Pancreas (tissue), 10 donors: ENCODE results near the gene TAMM41. TPM values are rescaled to one million over a fixed set of nuclear protein-coding genes. Genes with fewer than 3 reads are reported as not detected.
A peak's percentile ranks its signal among the peaks of the same experiment; 100 is the strongest.

Experiments used
- ATAC-seq, 4 donors: fragments of 200-7000 bp; cut with Tn5 transposase; one replicate each; pipeline versions ENCODE4 v1.8.0 to v1.9.1; 2020; ENCODE audit warnings: mild to moderate bottlenecking in 4 of 4, moderate library complexity in 4 of 4
- DNase-seq, 6 donors: peaks; one replicate each; pipeline ENCODE4 v3.0.0-alpha.2; 2020
- FAIRE-seq: peaks from 2 replicates; lab custom pipeline; 2012; peaks lifted over from hg19 to GRCh38; lab: Jason Lieb, UNC
- H3K27ac ChIP-seq, 4 donors: fragments of 200-600 bp; sonication (generic); 1 replicate in 3 of 4; 2 replicates in 1 of 4; pipeline versions ENCODE4 v1.5.0 to v1.8.0; 2020
- H3K27me3 ChIP-seq, 4 donors: fragments of 200-600 bp; one replicate each; pipeline ENCODE4 v1.8.0; 2021
- H3K36me3 ChIP-seq, 3 donors: fragments of 200-600 bp; sonication (generic) in 1 of 3; one replicate each; pipeline versions ENCODE4 v1.5.0 to v1.8.0; 2020 to 2021
- H3K4me1 ChIP-seq, 3 donors: fragments of 200-600 bp; one replicate each; pipeline ENCODE4 v1.8.0; 2021
- H3K4me3 ChIP-seq, 4 donors: fragments of 200-600 bp; sonication (generic) in 2 of 4; one replicate each; pipeline versions ENCODE4 v1.5.0 to v1.8.0; 2020 to 2021
- H3K9me3 ChIP-seq, 4 donors: fragments of 200-600 bp; one replicate each; pipeline ENCODE4 v1.8.0; 2021
- CTCF ChIP-seq, 4 donors: fragments of 200-600 bp; sonication (generic) in 3 of 4; IDR thresholded peaks; one replicate each; pipeline versions ENCODE4 v1.5.0 to v1.8.0; 2021; ENCODE audit warnings: antibody characterized with exemption in 4 of 4
- WGBS, 2 donors: extraction: QIAGEN DNeasy Blood & Tissue Kit; methylation state at CpG; one replicate each; pipeline ENCODE4 v1.1.7; 2013; 5-methylcytosine and 5-hydroxymethylcytosine counted together
- intact Hi-C, 3 donors: fragments of 100-400 bp; cut with DNase I; formaldehyde crosslinking; loops; one replicate each; pipeline versions ENCODE4 v1.11.1 to v1.14.2; 2022
- polyA plus RNA-seq, 2 donors: library from polyadenylated mRNA; stranded (reverse); fragments of 200-250 nt; gene quantifications; one replicate each; pipeline ENCODE4 v1.2.3, GENCODE V29; 2013
- total RNA-seq, 6 donors: library from RNA; stranded (reverse); fragmentation: NEBNext Ultra II Directional in 4 of 6; extraction: Animal tissue kit (Norgen Biotek cat#: 25700) in 4 of 6; gene quantifications; one replicate each; pipeline versions ENCODE4 v1.2.1 to v1.2.4, GENCODE V29; 2021 to 2023
- donor health status: healthy with polysubstance abuse.
- donor health status: DM: no; HTN: no; CAD: no; lungs with moderate emphysema.
- donor health status: DM: no; HTN: no; CAD: no.
- donor health status: control.
- donor health status: control.
- donor health status: Bipolar disorder and iron deficiency.
- donor health status: DM: yes; HTN: yes; CAD: no.
- donor health status: DM: no; HTN: no; CAD: no.
- donor health status: DM: no; HTN: no; CAD: no.
- donor health status: DM: yes; HTN: yes; CAD: no.

Gene TAMM41
- total and polyA plus RNA-seq, 8 donors, result 6.2 to 14.0 (median 8.3) TPM

DNA sequence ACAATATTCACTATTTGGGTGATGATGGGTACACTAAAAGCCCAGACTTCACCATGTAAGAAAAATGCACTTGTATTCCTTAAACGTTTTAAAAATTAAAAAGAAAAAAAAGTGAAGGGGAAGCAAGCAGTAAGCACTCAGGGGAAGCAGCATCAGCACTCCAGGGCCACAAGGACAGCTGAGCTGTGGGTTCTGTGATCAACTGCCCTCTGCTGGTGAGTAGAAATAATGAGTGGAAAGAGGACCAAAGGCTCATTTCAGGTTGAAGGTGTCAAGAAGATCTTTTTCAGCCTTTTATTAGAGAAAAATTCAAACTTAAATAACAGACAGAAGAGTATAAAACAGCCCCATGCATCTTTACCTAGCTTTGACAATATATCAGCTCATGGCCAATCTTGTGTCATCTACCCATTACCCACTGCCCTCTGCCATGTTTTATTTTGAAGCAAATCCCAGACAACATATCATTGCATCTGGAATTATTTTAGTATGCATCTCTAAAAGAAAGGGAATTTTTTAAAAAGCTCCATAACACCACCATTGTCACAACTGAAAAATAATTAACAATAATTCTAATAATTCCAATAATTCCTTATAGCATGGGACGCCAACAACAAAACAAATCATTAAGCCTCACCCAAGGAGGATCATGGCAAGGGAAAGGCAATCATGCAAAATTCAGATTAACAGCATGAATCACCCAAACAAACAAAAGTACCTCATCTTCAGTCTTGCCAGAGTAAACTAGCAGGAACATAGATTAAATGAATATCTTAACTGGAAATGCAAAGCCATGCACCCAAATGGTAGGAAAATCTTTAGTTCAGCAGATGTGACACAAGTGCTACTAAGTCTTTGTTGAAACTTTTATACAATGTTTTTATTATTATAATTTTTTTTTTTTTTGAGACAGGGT lies 42.5 kb downstream of the TAMM41 start:
- Histone ChIP-seq H3K27me3 (no peaks in the 10 kb centered on the region), H3K4me1 (no peaks in the 10 kb centered on the region), H3K4me3 (no peak overlapping the region), H3K27ac (no peak overlapping the region), H3K9me3 (no peaks in the 10 kb centered on the region), H3K36me3 (peaks cover 0 to 28% (median 0%) of the 10 kb centered on the region in 3 donors)
- peak; percentile 45 for FAIRE-seq
- DNase-seq, result peak in 4 of 6 donors; percentile 26 to 46 (median 33)
- peak; percentile 46 to 73 (median 63) for TF ChIP-seq CTCF (IDR thresholded peaks at IDR 0.05)
- intact Hi-C loops, result loop anchor here in 2 of 3 donors (10.0 kb wide), 3 partner anchors 149 to 429 kb away; no protein-coding TSS in a partner anchor
- WGBS, 2 donors, result 42 to 50% methylated on average over 2 of the region's 2 CpGs
- peak; percentile 82 to 98 (median 96) for ATAC-seq

DNA sequence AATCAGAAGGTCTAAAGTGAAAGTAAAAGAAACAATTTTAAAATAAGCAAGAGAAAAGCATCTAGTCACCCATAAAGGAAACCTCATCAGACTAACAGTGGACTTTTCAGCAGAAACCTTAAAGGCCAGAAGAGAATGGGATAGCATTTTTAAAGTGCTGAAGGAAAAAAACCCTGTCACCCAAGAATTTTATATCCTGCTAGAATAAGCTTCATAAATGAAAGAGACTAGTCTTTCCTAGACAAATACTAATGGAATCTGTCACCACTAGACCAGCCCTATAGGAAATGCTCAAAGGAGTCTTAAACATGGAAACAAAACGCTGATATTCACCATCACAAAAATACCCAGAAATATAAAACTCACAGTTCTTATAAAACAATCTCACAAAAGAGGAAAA lies 46.9 kb downstream of the TAMM41 start:
- FAIRE-seq (no peak), ATAC-seq (no peak), DNase-seq (no peak)
- TF ChIP-seq CTCF (IDR thresholded peaks at IDR 0.05), result no peak
- H3K9me3 ChIP-seq, result no peaks in the 10 kb centered on the region
- intact Hi-C loops, result loop anchor here in 2 of 3 donors (10.0 kb wide), 3 partner anchors 145 to 425 kb away; no protein-coding TSS in a partner anchor
- H3K36me3 ChIP-seq, result peaks cover 0 to 5% (median 0%) of the 10 kb centered on the region in 3 donors
- H3K27ac ChIP-seq, result no peak overlapping the region
- no peaks in the 10 kb centered on the region for H3K4me1 ChIP-seq
- H3K27me3 ChIP-seq, result no peaks in the 10 kb centered on the region
- 100% methylated on average over 1 of the region's 1 CpG for WGBS, 2 donors
- no peak overlapping the region for H3K4me3 ChIP-seq

GRCh38 chr3:11794927-11795326 lies 51.8 kb downstream of the TAMM41 start:
- H3K4me3 ChIP-seq, result no peak overlapping the region
- no peak overlapping the region for H3K27ac ChIP-seq
- intact Hi-C loops, result no loop called here
- no peaks in the 10 kb centered on the region for H3K27me3 ChIP-seq
- H3K4me1 ChIP-seq, result no peaks in the 10 kb centered on the region
- FAIRE-seq, result no peak
- no peaks in the 10 kb centered on the region for H3K9me3 ChIP-seq
- TF ChIP-seq CTCF (IDR thresholded peaks at IDR 0.05), result no peak
- WGBS, 2 donors, result 97 to 98% methylated on average over 2 of the region's 2 CpGs
- H3K36me3 ChIP-seq, result peaks cover 0 to 5% (median 0%) of the 10 kb centered on the region in 3 donors
- ATAC-seq, result no peak
- DNase-seq, result no peak

- H3K4me3 ChIP-seq, result no peak overlapping the region
- H3K9me3 ChIP-seq, result no peaks in the 10 kb centered on the region
- intact Hi-C loops, result no loop called here
- no peaks in the 10 kb centered on the region for H3K27me3 ChIP-seq
- FAIRE-seq (no peak), ATAC-seq (no peak), DNase-seq (no peak)
- TF ChIP-seq CTCF (IDR thresholded peaks at IDR 0.05), result no peak
- H3K27ac ChIP-seq, result no peak overlapping the region
- 93 to 94% methylated on average over 6 of the region's 6 CpGs for WGBS, 2 donors
- no peaks in the 10 kb centered on the region for H3K4me1 ChIP-seq
- peaks cover 0 to 5% (median 3%) of the 10 kb centered on the region in 3 donors for H3K36me3 ChIP-seq
Measured at GRCh38 chr3:11791339-11792200, 55.1 kb downstream of the TAMM41 start.
